Measurements from ENCODE around the gene PHC2.

- no peak for TF ChIP-seq POLR2A (IDR thresholded peaks at IDR 0.05)
- TF ChIP-seq CTCF (IDR thresholded peaks at IDR 0.05): no peak
Observed at GRCh38 chr1:33424205-33424604, 6.7 kb downstream of the PHC2 start.

All from lower leg skin (tissue), 3 donors.